Smooth muscle cell (in vitro differentiated cells): ENCODE results near the gene TMEM236. TPM values are rescaled to one million over a fixed set of nuclear protein-coding genes. Genes with fewer than 3 reads are reported as not detected.

ENCODE experiments used
- DNase-seq: peaks from one replicate; lab custom pipeline; 2025; ENCODE audit not compliant: unreplicated experiment; lab: John Stamatoyannopoulos, UW
- H2AFZ ChIP-seq: fragments of 200-600 bp; sonication (generic); 2 replicates; pipeline ENCODE4 v1.6.0; 2016; ENCODE audit warnings: antibody characterized with exemption, low read depth, mild to moderate bottlenecking
- H3F3A ChIP-seq: fragments of 200-600 bp; sonication (generic); 2 replicates; pipeline ENCODE4 v1.6.0; 2017; ENCODE audit warnings: antibody characterized with exemption, low read depth
- H3K27ac ChIP-seq: fragments of 200-600 bp; sonication (generic); 2 replicates; pipeline ENCODE4 v1.5.1; 2016; ENCODE audit warnings: low read depth, mild to moderate bottlenecking
- H3K27me3 ChIP-seq: fragments of 200-600 bp; sonication (generic); 2 replicates; pipeline ENCODE4 v1.6.1; 2016; ENCODE audit warnings: low read depth, mild to moderate bottlenecking
- H3K36me3 ChIP-seq: fragments of 200-600 bp; sonication (generic); 2 replicates; pipeline ENCODE4 v1.5.1; 2016; ENCODE audit warnings: low read depth
- H3K4me1 ChIP-seq: fragments of 200-600 bp; sonication (generic); 2 replicates; pipeline ENCODE4 v1.5.1; 2016; ENCODE audit warnings: low read depth
- H3K4me2 ChIP-seq: fragments of 200-600 bp; sonication (generic); 2 replicates; pipeline ENCODE4 v1.6.0; 2016; ENCODE audit warnings: mild to moderate bottlenecking
- H3K4me3 ChIP-seq: fragments of 200-600 bp; sonication (generic); 2 replicates; pipeline ENCODE4 v1.5.1; 2016; ENCODE audit warnings: mild to moderate bottlenecking
- H3K79me2 ChIP-seq: fragments of 200-600 bp; sonication (generic); 2 replicates; pipeline ENCODE4 v1.6.0; 2016; ENCODE audit warnings: low read depth, mild to moderate bottlenecking
- H3K9ac ChIP-seq: fragments of 200-600 bp; sonication (generic); 2 replicates; pipeline ENCODE4 v1.6.0; 2016; ENCODE audit warnings: low read depth
- H3K9me3 ChIP-seq: fragments of 200-600 bp; sonication (generic); replicated peaks from 2 replicates; pipeline ENCODE4 v1.5.1; 2016; ENCODE audit warnings: low read depth
- H4K20me1 ChIP-seq: fragments of 200-600 bp; sonication (generic); 2 replicates; pipeline ENCODE4 v1.6.0; 2016; ENCODE audit warnings: low read depth
- WGBS: methylation state at CpG from one replicate; pipeline ENCODE4 v1.1.7; 2016; ENCODE audit warnings: low lambda C conversion rate; 5-methylcytosine and 5-hydroxymethylcytosine counted together
- polyA plus RNA-seq: library from polyadenylated mRNA; unstranded; fragments of >200 nt; fragmentation: Nextera tagmentation; extraction: Ambion mirVana; gene quantifications from 2 replicates; pipeline ENCODE4 v1.2.1, GENCODE V29; 2016
- total RNA-seq: library from RNA; depleted of rRNA; stranded (reverse); fragments of >200 nt; gene quantifications from 2 replicates; pipeline ENCODE4 v1.2.3, GENCODE V29; 2014
- TF ChIP-seq, protein P1 (sequence below): fragments of 200-600 bp; sonication (generic); IDR thresholded peaks from 2 replicates; pipeline ENCODE4 v1.5.1; 2017; ENCODE audit warnings: borderline replicate concordance, mild to moderate bottlenecking, antibody characterized with exemption; ENCODE audit not compliant: insufficient read depth, poor library complexity, severe bottlenecking

The TMEM236 gene
- total and polyA plus RNA-seq, 2 experiments from 2014 or later = 0.09 TPM; not detected in 1

DNA sequence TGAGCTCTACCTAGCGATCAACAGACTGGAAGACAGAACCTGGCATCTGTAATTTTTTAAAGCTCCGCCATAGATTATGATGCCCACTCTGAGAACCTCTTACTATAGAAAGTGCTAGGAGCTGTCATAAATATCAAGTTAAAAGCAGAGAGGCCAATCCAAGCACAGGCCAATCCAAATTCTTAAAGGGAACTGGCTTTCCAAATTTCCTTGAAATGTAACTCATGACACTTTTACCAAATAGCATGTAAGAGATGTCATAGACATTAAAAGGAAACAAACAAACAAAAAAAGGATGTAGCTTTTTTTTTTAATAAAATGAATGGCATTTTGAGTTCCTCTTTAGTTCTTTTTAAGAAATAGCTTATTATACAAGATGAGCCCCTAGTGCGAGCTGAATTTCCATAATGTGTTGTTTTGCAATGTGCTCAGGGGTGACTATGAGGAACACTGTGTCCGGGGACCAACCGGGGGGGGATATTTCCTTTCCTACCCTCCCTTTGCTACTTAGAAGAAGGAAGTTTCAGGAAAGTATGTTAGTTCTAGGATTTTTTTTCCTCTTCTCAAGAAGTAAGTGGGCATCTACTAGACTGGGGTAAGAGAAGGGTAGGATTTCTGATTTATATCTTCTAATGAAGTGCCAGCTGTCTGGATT is 33.4 kb downstream of the TMEM236 start:
- Histone ChIP-seq H4K20me1 (no peaks in the 10 kb centered on the region), H2AFZ (no peak overlapping the region), H3K27ac (peak overlapping the region; percentile 29), H3K4me3 (no peak overlapping the region), H3F3A (no peaks in the 10 kb centered on the region), H3K9me3 (no peaks in the 10 kb centered on the region), H3K27me3 (no peaks in the 10 kb centered on the region), H3K4me1 (peaks cover 8% of the 10 kb centered on the region), H3K4me2 (peak overlapping the region; percentile 44), H3K9ac (no peak overlapping the region), H3K79me2 (no peaks in the 10 kb centered on the region), H3K36me3 (no peaks in the 10 kb centered on the region)
- 97% methylated on average over 5 of the region's 5 CpGs for whole genome bisulfite sequencing
- no peak for DNase-seq
- TF ChIP-seq, protein P1, sequence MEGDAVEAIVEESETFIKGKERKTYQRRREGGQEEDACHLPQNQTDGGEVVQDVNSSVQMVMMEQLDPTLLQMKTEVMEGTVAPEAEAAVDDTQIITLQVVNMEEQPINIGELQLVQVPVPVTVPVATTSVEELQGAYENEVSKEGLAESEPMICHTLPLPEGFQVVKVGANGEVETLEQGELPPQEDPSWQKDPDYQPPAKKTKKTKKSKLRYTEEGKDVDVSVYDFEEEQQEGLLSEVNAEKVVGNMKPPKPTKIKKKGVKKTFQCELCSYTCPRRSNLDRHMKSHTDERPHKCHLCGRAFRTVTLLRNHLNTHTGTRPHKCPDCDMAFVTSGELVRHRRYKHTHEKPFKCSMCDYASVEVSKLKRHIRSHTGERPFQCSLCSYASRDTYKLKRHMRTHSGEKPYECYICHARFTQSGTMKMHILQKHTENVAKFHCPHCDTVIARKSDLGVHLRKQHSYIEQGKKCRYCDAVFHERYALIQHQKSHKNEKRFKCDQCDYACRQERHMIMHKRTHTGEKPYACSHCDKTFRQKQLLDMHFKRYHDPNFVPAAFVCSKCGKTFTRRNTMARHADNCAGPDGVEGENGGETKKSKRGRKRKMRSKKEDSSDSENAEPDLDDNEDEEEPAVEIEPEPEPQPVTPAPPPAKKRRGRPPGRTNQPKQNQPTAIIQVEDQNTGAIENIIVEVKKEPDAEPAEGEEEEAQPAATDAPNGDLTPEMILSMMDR = no peak

DNA sequence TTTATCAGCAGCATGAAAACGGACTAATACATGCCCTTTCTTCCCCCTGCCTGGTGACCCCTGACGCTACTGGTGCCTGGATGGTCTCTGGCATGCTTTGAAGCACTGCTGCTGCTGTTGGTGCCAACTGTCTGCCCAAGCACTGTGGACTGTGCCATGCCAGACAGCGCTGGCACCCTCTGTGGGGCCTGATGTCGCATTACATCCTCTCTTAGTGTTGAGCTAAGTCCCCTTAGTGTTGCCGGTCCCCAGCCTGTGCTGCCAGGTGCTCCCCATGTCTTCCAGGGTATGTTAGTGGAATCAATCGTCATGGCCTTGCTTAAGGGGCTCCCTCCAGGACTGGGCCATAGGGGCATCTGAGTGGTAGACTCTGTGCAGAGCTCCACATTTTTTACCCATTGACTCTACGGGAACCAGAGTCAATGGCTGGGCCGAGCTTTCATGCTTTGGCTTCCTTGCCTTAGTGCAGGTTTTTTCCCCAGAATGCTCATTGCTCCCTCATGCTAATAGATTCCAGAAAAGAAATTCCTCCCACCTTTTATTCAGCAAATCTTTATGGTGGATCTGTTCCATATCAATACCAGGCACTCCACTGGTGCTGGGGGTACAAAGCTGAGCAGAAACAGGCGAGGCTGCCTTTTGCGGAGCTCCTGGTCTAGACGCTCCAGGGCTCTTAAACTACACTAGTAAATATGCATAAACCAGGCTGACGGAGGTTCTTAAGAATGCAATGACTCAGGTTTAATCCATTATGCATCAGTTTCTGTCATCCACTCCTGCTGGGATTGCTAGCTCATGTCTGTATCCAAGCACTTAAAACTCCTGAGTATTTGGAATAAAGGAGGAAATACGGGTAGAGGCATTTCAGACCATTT is 35.3 kb downstream of the TMEM236 start:
- DNase-seq = no peak
- Histone ChIP-seq H4K20me1 (no peaks in the 10 kb centered on the region), H3K4me2 (peak overlapping the region; percentile 73), H2AFZ (no peak overlapping the region), H3K27me3 (no peaks in the 10 kb centered on the region), H3K36me3 (no peaks in the 10 kb centered on the region), H3F3A (no peaks in the 10 kb centered on the region), H3K9me3 (no peaks in the 10 kb centered on the region), H3K27ac (peak overlapping the region; percentile 34), H3K79me2 (no peaks in the 10 kb centered on the region), H3K4me1 (peaks cover 8% of the 10 kb centered on the region), H3K4me3 (no peak overlapping the region), H3K9ac (peak overlapping the region; percentile 31)
- TF ChIP-seq, protein P1 = no peak
- 56% methylated on average over 13 of the region's 13 CpGs for WGBS

DNA sequence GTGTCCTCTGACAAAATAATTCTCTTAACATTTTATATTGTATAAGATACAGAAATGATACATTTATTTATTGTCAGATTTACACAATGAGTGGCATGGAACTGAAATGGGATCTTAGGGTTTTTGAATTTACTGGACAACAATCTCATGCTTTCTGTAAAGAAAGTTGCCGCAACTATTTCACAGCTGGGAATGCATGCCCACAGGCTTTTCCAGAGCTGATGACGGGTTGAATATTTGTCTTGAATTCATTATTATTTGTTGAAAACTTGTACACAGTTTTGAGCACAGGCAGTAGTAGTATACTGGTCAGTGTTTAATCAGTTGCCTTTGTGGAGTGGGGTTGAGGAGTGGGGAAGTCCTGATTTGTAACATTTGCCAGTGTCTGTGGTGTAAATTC is 36.6 kb downstream of the TMEM236 start:
- Histone ChIP-seq H3K4me3 (no peak overlapping the region), H2AFZ (no peak overlapping the region), H3K79me2 (no peaks in the 10 kb centered on the region), H3K27me3 (no peaks in the 10 kb centered on the region), H4K20me1 (no peaks in the 10 kb centered on the region), H3K4me2 (no peak overlapping the region), H3K4me1 (peaks cover 8% of the 10 kb centered on the region), H3K9me3 (no peaks in the 10 kb centered on the region), H3K36me3 (no peaks in the 10 kb centered on the region), H3F3A (no peaks in the 10 kb centered on the region), H3K27ac (peak overlapping the region; percentile 34), H3K9ac (no peak overlapping the region)
- 67% methylated on average over 2 of the region's 2 CpGs for WGBS
- no peak for DNase-seq
- TF ChIP-seq, protein P1 = no peak
